Mesenteric fat pad (tissue), 1 donor: ENCODE results near the gene CDK13. TPM values are rescaled to one million over a fixed set of nuclear protein-coding genes. Genes with fewer than 3 reads are reported as not detected.
A peak's percentile ranks its signal among the peaks of the same experiment; 100 is the strongest.
"Not testable (repeated sequence)": the region's sequence is repeated elsewhere in the genome, so short reads cannot be mapped to it uniquely, and the experiment has no call there.

Source experiments
- DNase-seq: peaks from one replicate; pipeline ENCODE4 v3.0.0-alpha.2; 2020; ENCODE audit warnings: low spot score
- total RNA-seq: library from RNA; stranded (reverse); fragmentation: NEBNext Ultra II Directional; extraction: Animal tissue kit (Norgen Biotek cat#: 25700); gene quantifications from one replicate; pipeline ENCODE4 v1.2.1, GENCODE V29; 2021
- donor health status: DM: yes; HTN: yes; CAD: no.

CDK13 gene
- total RNA-seq, 1 donor from 2014 or later = 44.4 TPM

GRCh38 chr7:40097728-40098127, 147.7 kb downstream of the CDK13 start:
- DNase-seq = no peak

- no peak for DNase-seq
These were observed 148.8 kb downstream of the CDK13 start for GRCh38 chr7:40098810-40099209.

GRCh38 chr7:40099837-40100236, 149.8 kb downstream of the CDK13 start:
- DNase-seq = no peak

GRCh38 chr7:40101201-40101600, 151.1 kb downstream of the CDK13 start:
- no peak for DNase-seq

GRCh38 chr7:40102897-40103296, 152.8 kb downstream of the CDK13 start:
- no peak for DNase-seq

- DNase-seq = no peak
These were observed 155.9 kb downstream of the CDK13 start for GRCh38 chr7:40105879-40106473.

GRCh38 chr7:40115936-40116335, 165.9 kb downstream of the CDK13 start:
- DNase-seq = no peak

- DNase-seq = not testable (repeated sequence)
These were observed 167.1 kb downstream of the CDK13 start for GRCh38 chr7:40117199-40117598.

GRCh38 chr7:40118201-40118600, 168.1 kb downstream of the CDK13 start:
- not testable (repeated sequence) for DNase-seq

GRCh38 chr7:40120020-40120419, 170.0 kb downstream of the CDK13 start:
- no peak for DNase-seq

GRCh38 chr7:40122100-40122939, 172.3 kb downstream of the CDK13 start:
- DNase-seq = not testable (repeated sequence)

- DNase-seq = no peak
These were observed 172.8 kb downstream of the CDK13 start for GRCh38 chr7:40122940-40123254.

- DNase-seq = no peak
These were observed 183.7 kb downstream of the CDK13 start for GRCh38 chr7:40133561-40134427.

GRCh38 chr7:40134428-40135316, 184.6 kb downstream of the CDK13 start, which contains the start of the genes MPLKIP and SUGCT:
Gene MPLKIP (minus strand): TSS chr7:40134622. CDS start chr7:40134567, 55 bp downstream.
Gene SUGCT (plus strand): TSS chr7:40135005.
- peak; percentile 95 for DNase-seq

- DNase-seq = no peak
These were observed 185.2 kb downstream of the CDK13 start for GRCh38 chr7:40135317-40135610.

GRCh38 chr7:40137563-40137962, 187.5 kb downstream of the CDK13 start:
- DNase-seq = no peak

GRCh38 chr7:40138973-40139372, 188.9 kb downstream of the CDK13 start:
- DNase-seq = no peak

- DNase-seq = peak; percentile 59
These were observed 189.8 kb downstream of the CDK13 start for GRCh38 chr7:40139891-40140290.

- DNase-seq = not testable (repeated sequence)
These were observed 191.9 kb downstream of the CDK13 start for GRCh38 chr7:40141916-40142315.

GRCh38 chr7:40145596-40146130, 195.6 kb downstream of the CDK13 start:
- not testable (repeated sequence) for DNase-seq
